T47D (cell line): ENCODE data around the gene KCNQ1.

ENCODE experiments used
- DNase-seq, 2 experiments: peaks; one replicate each; pipeline versions ENCODE4 v3.0.0 to v3.0.0-alpha.2; 2011 to 2012; ENCODE audit warnings: low read depth in 1 of 2, low spot score in 1 of 2
- JUND ChIP-seq: IDR thresholded peaks from 2 replicates; pipeline ENCODE4 v1.6.1; 2012; ENCODE audit warnings: low read depth
- in situ Hi-C: cut with HindIII; loops from 2 replicates; pipeline ENCODE4 v1.10.0; 2016; ENCODE audit warnings: low sequenced_read_pairs, low pct_unique_long_range_greater_than_20kb

Gene KCNQ1

DNA sequence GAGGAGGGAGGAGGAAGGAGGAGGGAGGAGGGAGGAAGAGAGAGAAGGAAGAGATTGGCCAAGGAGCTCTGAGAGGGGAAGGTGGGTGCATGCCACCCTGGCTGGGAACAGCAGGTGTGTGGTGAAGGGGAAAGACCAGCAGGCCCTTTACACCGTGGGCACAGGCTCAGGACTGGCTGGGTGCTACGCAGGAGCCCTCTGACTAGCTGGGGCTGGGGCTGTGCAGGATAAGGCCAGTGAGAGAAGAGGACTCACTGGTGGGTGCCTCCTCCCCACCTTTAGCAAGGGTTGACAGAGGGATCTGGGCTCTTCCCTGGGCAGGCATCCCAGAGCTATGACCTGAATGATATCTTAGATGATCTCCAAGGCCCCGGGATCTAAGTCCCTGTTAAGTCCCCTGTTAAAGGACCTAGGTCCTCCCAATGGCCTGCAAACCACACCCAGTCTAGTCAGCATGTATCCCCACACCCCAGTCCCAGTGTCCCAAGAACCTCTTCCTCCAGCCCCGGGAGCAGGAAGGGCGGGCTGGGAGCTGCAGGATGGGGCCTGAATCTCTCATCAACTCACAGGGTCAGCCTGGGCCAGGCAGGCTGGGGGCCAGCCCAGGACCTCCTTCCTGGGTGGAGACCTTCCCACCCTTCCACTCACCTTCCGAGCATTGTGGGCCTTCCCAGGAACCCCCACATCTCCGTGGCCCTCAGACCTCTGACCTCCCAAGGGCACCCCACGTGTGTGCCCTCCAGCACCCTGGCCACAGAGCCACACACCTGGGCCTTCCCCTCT is 385.4 kb downstream of the KCNQ1 start:
- no peak for TF ChIP-seq JUND
- in situ Hi-C loops = no loop called here
- DNase-seq = no peak

DNA sequence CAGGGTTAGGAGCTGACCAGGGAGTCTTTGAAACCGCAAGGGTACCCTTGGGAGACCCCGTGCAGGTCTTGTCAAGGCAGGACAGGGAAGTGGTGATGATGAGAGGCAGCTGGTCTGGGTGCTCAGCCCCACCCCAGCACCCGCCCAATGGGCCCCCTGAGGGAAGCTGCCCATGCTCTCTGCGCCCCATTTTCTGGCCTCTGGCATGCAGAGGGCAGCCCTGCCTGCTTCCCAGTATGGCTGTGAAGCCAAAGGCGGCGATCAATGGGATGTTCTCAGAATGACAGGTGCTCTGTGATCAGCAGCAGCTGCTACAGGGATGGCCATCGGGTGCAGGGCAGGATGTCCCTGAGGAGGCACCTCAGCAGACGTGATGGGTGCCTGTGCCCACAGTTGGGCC is 386.1 kb downstream of the KCNQ1 start:
- TF ChIP-seq JUND = no peak
- DNase-seq = no peak
- in situ Hi-C loops = no loop called here

DNA sequence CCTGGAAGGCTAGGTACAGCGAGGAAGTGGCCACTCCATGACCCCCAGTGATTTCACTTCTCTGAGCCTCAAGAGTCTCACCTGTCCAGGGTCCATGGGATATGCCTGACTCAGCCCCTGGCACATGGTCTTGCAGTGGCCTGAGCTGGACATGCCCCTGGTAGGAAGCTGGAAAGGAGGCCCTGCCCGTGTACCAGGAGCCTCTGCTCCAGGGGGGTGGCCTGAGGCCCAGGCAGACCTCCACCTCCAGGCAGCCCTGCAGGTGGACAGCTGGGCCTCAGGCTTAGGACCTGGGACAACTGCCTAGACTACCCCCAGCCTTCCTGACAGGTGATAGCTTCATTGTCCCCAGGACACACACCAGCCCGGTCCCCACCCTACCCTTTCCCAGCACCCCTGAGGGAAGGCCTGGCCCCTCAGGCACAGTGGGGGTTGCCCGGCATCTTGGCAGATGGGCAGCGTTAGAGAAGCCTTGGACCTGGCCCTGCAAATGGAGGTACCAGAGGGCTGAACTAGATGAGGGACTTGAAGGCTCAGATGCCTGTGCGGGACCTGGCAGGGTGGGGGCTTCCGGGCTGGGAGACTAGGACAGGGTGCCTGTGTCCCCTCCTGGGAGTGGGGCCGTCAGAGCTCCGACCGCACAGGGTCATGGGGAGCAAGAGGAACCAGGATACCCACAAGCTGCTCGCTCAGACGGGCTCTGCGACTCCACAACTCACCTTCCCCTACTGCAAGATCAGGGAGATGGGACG is 387.1 kb downstream of the KCNQ1 start:
- in situ Hi-C loops = no loop called here
- TF ChIP-seq JUND = no peak
- DNase-seq = no peak

DNA sequence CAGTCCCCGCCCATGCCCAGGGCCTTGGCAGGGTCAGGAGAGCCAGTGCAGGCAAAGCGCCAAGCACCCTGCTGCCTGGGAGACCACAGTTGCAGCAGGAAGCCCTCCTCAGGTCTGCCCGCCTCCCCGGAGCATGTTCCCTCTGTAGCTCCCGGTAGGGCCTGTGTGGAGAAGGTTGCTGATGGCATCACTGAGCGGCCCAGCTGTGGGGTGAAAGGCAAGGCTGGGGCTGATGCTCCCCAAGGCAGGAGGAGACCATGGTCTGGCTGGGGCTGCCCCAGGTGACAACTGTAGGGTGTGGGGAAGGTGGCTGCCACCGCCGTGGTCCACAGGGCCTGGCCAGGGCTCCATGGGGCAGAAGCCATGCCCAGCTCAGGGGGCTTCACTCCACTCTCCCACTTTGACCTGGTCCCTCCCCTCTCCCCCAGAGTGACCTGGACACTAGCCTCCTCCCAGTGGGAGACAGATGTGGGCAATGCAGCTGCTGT is 387.8 kb downstream of the KCNQ1 start:
- DNase-seq = no peak
- in situ Hi-C loops = no loop called here
- no peak for TF ChIP-seq JUND

DNA sequence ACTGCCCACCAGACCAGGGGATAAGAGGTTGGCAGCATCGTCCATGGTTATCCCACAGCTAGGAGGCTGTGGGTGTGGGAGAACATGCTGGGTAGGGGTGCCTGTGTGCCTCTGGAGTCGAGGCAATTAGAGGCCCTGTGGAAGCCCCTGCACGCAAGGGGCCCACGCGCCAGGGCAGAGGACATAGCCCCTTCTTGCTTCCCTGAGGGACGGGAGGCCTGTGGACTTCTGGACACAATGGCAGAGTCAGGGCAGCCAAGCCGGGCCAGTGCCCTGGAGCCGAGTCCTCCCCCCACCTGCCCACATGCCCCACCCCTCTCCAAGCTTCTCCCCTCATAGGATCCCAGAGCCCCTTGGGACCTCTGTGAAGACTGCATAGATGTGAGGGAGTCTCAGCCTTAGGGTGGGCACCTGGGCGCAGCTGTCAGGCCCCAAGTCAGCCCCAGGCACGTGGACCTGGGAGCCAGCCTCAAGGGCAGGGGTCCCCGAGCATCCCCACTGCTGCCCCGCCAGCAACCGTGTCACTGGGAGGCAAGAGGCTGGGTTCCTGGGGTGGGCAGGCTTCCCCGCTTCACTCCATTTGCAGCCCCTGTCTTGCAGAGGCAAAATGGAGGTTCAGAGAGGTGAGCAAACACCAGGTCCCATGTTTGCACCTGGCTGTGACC is 388.4 kb downstream of the KCNQ1 start:
- in situ Hi-C loops = no loop called here
- DNase-seq = no peak

DNA sequence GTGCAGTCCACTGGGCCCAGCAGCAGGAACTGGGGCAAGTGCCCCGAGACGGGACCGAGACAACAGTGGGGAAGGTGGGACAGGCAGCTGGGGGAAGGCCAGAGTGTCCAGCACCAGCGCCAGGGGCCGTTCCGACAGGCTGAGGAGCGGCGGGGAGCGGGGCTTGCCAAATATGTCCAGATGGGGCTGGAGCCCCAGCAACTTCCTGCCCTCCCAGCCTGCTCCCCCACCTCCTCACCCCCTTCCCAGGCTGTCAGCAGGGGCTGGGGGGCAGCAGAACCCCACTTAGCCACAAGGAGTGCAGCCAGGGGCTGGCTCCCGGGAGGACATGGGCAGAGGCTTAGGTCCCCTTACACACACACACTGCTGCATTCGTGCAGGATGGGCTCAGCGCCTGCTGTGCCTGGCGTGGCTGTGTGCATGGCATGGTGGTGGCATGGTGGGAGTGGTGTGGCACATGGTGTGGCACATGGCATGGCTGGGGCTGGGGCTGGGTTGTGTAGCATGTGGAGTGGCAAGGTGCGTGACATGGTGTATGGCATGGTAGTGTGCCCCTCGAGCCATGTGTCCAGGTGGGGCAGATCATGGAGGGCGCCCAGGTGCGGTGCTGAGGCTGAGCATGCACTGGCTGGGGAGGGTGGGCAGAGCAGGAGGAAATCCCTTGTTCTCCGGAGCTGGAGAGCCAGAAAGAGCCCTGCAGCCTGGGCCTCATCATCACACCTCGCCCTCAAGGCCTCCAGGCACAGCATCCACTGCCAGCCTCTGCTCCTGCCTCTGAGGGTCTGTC is 389.1 kb downstream of the KCNQ1 start:
- in situ Hi-C loops = no loop called here
- no peak for TF ChIP-seq JUND

More for the DNA sequence above, 388.4 kb downstream of the KCNQ1 start:
- TF ChIP-seq JUND = no peak

DNA sequence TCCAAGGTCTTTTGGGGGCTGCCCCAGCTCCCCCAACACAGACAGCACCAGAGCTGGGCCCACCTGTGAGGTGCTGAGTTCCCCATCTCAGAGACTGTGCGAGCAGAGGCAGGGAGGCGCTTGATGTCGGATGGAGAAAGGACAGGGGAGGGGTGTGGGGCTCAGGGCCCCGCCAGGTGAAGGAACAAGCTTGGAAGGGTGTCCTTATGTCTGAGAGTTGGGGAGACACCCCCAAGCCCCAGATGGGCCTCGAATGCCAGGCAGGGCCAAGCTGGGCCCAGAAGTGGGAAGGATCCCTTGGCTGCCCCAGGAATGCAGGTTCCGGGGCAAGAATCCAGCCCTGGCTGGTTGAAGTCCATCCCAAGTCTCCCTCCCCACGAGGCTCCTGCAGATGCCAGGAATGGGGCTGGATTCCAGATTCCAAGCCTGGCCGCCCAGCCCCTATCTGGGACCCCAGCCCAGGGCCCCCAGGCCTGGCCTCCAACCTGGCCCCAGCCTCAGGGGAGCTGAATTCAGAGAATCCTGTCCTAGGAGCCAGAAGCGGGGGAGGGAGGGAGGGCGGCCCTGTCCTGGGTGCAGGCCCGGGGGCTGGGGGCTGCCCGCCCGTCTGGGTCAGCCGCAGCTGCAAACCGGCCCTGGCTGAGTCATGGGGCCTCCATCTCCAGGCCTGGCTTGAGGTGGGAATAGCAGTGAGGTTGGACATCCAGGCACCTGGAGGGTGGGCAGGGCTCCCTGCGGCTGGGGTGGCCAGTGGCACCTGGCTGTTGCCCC is 389.9 kb downstream of the KCNQ1 start:
- DNase-seq = no peak
- no peak for TF ChIP-seq JUND
- in situ Hi-C loops = no loop called here

More for the DNA sequence above, 389.1 kb downstream of the KCNQ1 start:
- DNase-seq = no peak

DNA sequence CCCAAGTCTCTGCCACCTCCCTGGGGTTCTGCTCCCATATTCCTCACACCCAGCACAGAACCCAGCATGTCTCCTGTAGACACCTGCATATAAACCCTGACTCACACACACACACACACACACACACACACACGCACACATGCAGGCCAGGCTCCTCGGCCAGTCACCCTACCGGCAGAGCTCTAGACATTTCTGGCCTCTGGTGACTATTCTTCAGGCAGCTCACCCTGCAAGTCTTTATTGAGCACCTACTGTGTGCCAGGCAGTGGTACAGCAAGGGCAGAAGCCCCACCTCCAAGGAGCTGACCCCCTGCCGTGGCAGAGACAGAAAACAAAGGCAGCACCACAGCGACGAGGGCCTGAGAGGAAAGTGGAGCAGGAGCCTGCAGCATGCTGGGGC is 390.5 kb downstream of the KCNQ1 start:
- TF ChIP-seq JUND = no peak
- no peak for DNase-seq
- in situ Hi-C loops = no loop called here

DNA sequence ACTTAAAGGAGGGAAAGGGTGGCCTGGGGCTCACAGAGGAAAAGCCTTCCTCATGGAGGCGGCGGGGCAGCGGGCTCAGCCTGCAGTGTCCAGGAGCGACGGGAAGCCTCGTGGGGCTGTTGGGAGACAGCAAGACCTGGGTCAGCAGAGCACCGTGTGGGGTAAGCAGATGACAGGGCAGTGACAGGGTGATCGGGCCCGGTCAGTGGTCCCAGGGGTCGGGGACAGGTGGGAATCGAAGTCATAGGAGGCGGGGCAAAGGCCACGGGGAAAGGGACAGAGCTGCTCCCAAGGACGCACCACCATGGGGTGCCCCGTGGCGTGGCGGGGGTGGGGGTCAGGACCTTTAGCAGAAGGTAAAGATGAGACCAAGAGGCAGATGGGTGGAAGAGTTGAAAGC is 390.9 kb downstream of the KCNQ1 start:
- TF ChIP-seq JUND = no peak
- no peak for DNase-seq
- in situ Hi-C loops = no loop called here

DNA sequence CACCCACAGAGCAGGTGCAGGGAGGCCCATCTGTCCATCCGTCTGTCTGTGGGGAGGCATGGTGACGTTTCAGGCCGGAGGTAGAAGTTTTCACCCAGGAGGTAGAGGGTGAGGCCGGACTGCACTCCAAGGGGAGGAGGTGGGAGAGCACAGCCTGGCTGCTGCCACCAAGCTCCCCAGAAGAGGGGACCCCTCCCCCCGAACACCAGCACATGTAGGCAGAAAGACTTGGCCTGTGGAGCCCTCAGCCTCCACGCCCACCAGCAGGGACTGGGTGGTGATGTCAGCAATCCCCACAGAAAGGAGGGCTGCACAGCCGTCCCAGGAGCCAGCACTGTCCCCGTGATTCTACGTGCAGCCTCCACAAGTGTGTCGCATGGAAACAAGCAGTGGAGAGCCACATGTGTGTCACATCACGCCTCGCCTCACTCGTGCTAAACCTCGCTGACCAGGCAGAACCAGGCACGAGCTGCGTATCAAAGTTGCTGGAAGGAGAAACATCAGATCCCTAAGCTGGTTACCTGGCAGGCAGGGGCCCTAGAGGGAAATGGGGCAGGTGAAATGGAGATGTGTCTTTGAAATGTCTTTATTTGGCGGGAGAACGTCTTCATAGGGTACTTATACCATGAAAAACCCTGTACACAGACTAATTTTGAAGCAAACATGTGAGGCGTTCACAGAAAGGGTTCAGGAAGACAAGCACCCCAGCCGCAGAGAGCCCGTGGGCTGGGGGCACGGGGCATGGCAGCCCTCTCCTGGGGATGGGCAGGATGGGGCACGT is 391.7 kb downstream of the KCNQ1 start:
- TF ChIP-seq JUND = no peak
- in situ Hi-C loops = no loop called here
- no peak for DNase-seq

DNA sequence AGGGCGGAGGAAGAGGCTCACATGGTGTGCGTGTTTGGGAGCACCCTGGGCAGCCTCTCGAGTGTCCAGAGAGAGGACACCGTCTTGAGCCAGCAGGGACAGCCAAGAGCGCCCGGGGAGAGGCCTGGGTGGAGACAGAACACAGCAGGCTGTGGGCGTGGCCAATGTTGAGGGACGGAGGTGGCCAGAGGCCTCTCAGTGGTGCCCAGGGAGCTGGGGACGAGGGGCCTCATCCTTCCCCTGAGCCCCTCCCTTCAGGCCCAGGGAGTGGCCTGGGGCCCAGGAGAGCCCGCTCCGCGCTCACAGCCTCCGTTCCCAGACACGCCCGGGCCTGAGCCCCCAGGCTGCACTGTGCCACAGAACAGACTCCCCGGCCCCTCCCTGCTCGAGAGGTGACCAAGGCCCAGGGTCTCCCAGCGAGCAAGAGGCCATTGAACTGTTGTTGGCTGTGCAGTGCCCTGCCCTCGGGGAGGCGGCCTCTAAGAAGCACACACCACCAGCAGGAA is 392.3 kb downstream of the KCNQ1 start:
- no peak for TF ChIP-seq JUND
- in situ Hi-C loops = no loop called here
- DNase-seq = peak; percentile 54 to 62
